H9 (cell line): ENCODE results near the gene PHGDH. TPM values are rescaled to one million over a fixed set of nuclear protein-coding genes. Genes with fewer than 3 reads are reported as not detected.

ENCODE experiments used
- DNase-seq: peaks from one replicate; pipeline ENCODE4 v3.0.0-alpha.2; 2017
- H2AFZ ChIP-seq: one replicate; pipeline ENCODE4 v1.6.1; 2013; ENCODE audit warnings: mild to moderate bottlenecking, low read length, control low read depth, moderate library complexity
- H2AK5ac ChIP-seq: 2 replicates; pipeline ENCODE4 v1.6.1; 2013; ENCODE audit warnings: low read length, control low read depth, mixed read lengths; ENCODE audit not compliant: insufficient read length
- H2BK120ac ChIP-seq: one replicate; pipeline ENCODE4 v1.6.1; 2013; ENCODE audit warnings: low read depth, mild to moderate bottlenecking, low read length, control low read depth, inconsistent platforms; ENCODE audit not compliant: poor library complexity, severe bottlenecking
- H2BK12ac ChIP-seq: 2 replicates; pipeline ENCODE4 v1.6.1; 2013; ENCODE audit warnings: low read length, control low read depth, mixed read lengths, low read depth; ENCODE audit not compliant: insufficient read length
- H2BK15ac ChIP-seq: 2 replicates; pipeline ENCODE4 v1.6.1; 2013; ENCODE audit warnings: low read depth, low read length, control low read depth
- H2BK20ac ChIP-seq: one replicate; pipeline ENCODE4 v1.6.1; 2013; ENCODE audit warnings: low read depth, mild to moderate bottlenecking, low read length, control low read depth, inconsistent platforms; ENCODE audit not compliant: poor library complexity, severe bottlenecking
- H2BK5ac ChIP-seq: 2 replicates; pipeline ENCODE4 v1.6.1; 2013; ENCODE audit warnings: low read length, control low read depth, mixed read lengths; ENCODE audit not compliant: insufficient read length
- H3K14ac ChIP-seq: 2 replicates; pipeline ENCODE4 v1.6.1; 2013; ENCODE audit warnings: low read length, control low read depth; ENCODE audit not compliant: insufficient read depth
- H3K18ac ChIP-seq: 2 replicates; pipeline ENCODE4 v1.6.1; 2013; ENCODE audit warnings: low read depth, mild to moderate bottlenecking, mixed read lengths, low read length, control low read depth; ENCODE audit not compliant: insufficient read length
- H3K23ac ChIP-seq: 2 replicates; pipeline ENCODE4 v1.6.1; 2013; ENCODE audit warnings: low read length, control low read depth, mixed read lengths, low read depth; ENCODE audit not compliant: insufficient read length
- H3K23me2 ChIP-seq: 2 replicates; pipeline ENCODE4 v1.6.1; 2013; ENCODE audit warnings: low read depth, mild to moderate bottlenecking, mixed read lengths, low read length, control low read depth; ENCODE audit not compliant: insufficient read length, poor library complexity, severe bottlenecking
- H3K27ac ChIP-seq: 2 replicates; pipeline ENCODE4 v1.5.1; 2013; ENCODE audit warnings: low read length, control low read depth, mixed read lengths, low read depth; ENCODE audit not compliant: insufficient read length
- H3K27me3 ChIP-seq: 2 replicates; pipeline ENCODE4 v1.6.1; 2013; ENCODE audit warnings: low read length, control low read depth, inconsistent platforms; ENCODE audit not compliant: insufficient read depth
- H3K4ac ChIP-seq: 2 replicates; pipeline ENCODE4 v1.6.1; 2013; ENCODE audit warnings: low read depth, mild to moderate bottlenecking, control low read depth, inconsistent platforms, low read length, moderate library complexity
- H3K4me1 ChIP-seq: 2 replicates; pipeline ENCODE4 v1.6.1; 2013; ENCODE audit warnings: low read length, control low read depth, inconsistent platforms; ENCODE audit not compliant: insufficient read depth
- H3K4me2 ChIP-seq: 2 replicates; pipeline ENCODE4 v1.6.1; 2013; ENCODE audit warnings: low read length, control low read depth, mixed read lengths; ENCODE audit not compliant: insufficient read length, insufficient read depth
- H3K56ac ChIP-seq: 2 replicates; pipeline ENCODE4 v1.6.1; 2013; ENCODE audit warnings: low read depth, mild to moderate bottlenecking, mixed read lengths, low read length, control low read depth; ENCODE audit not compliant: insufficient read length
- H3K79me1 ChIP-seq: 2 replicates; pipeline ENCODE4 v1.6.1; 2013; ENCODE audit warnings: low read depth, mild to moderate bottlenecking, moderate library complexity, low read length, control low read depth, inconsistent platforms; ENCODE audit not compliant: insufficient read depth, poor library complexity, severe bottlenecking
- H3K79me2 ChIP-seq: 2 replicates; pipeline ENCODE4 v1.6.1; 2013; ENCODE audit warnings: low read length, control low read depth, inconsistent platforms; ENCODE audit not compliant: insufficient read depth
- H3K9ac ChIP-seq: 2 replicates; pipeline ENCODE4 v1.6.1; 2013; ENCODE audit warnings: low read length, control low read depth, mixed read lengths; ENCODE audit not compliant: insufficient read length; ENCODE audit errors: extremely low read depth
- H3K9me3 ChIP-seq: one replicate; pipeline ENCODE4 v1.6.1; 2013; ENCODE audit warnings: low read depth, low read length, inconsistent platforms; ENCODE audit not compliant: control insufficient read depth
- H3T11ph ChIP-seq: one replicate; pipeline ENCODE4 v1.6.1; 2013; ENCODE audit warnings: mild to moderate bottlenecking, low read length, control low read depth, inconsistent platforms
- H4K20me1 ChIP-seq: one replicate; pipeline ENCODE4 v1.6.1; 2013; ENCODE audit not compliant: control insufficient read depth, insufficient read length, insufficient read depth
- H4K5ac ChIP-seq: 2 replicates; pipeline ENCODE4 v1.6.1; 2013; ENCODE audit warnings: low read depth, mild to moderate bottlenecking, mixed read lengths, low read length, control low read depth; ENCODE audit not compliant: insufficient read length
- H4K8ac ChIP-seq: replicated peaks from 2 replicates; pipeline ENCODE4 v1.6.1; 2013; ENCODE audit warnings: low read length, control low read depth, mixed read lengths, low read depth; ENCODE audit not compliant: insufficient read length
- H4K91ac ChIP-seq: 2 replicates; pipeline ENCODE4 v1.6.1; 2013; ENCODE audit warnings: low read depth, mild to moderate bottlenecking, moderate library complexity, mixed read lengths, low read length, control low read depth; ENCODE audit not compliant: insufficient read length
- H3K27ac Mint-ChIP-seq, 3 experiments: 2 replicates in 2 of 3; 3 replicates in 1 of 3; pipeline ENCODE4 v1.8.0; 2020 to 2021; ENCODE audit warnings: mixed read lengths in 3 of 3, mild to moderate bottlenecking in 1 of 3, moderate library complexity in 1 of 3
- H3K27me3 Mint-ChIP-seq: 2 replicates; pipeline ENCODE4 v1.8.0; 2021; ENCODE audit warnings: low read depth, mild to moderate bottlenecking, moderate library complexity, mixed read lengths
- H3K36me3 Mint-ChIP-seq, 3 experiments: 2 replicates in 2 of 3; 3 replicates in 1 of 3; pipeline ENCODE4 v1.8.0; 2020 to 2021; ENCODE audit warnings: low read depth in 3 of 3, mixed read lengths in 3 of 3; ENCODE audit not compliant: insufficient read depth in 1 of 3
- H3K4me1 Mint-ChIP-seq, 2 experiments: 2 replicates each; pipeline ENCODE4 v1.8.0; 2020; ENCODE audit warnings: mixed read lengths in 2 of 2
- H3K4me3 Mint-ChIP-seq, 2 experiments: 2 replicates in 1 of 2; 3 replicates in 1 of 2; pipeline ENCODE4 v1.8.0; 2020 to 2021; ENCODE audit warnings: mild to moderate bottlenecking in 2 of 2, mixed read lengths in 2 of 2, moderate library complexity in 1 of 2
- H3K9me3 Mint-ChIP-seq, 2 experiments: 2 replicates in 1 of 2; 3 replicates in 1 of 2; pipeline ENCODE4 v1.8.0; 2020; ENCODE audit warnings: mild to moderate bottlenecking in 2 of 2, mixed read lengths in 2 of 2, moderate library complexity in 1 of 2
- CTCF ChIP-seq: fragments of 200-600 bp; sonication (generic); conservative IDR thresholded peaks from 3 replicates; pipeline ENCODE4 v1.8.0; 2021; ENCODE audit warnings: antibody characterized with exemption, mild to moderate bottlenecking
- WGBS: extraction: QIAGEN DNeasy Blood & Tissue Kit; methylation state at CpG from one replicate; pipeline ENCODE4 v1.1.7; 2013; ENCODE audit warnings: missing lambda C conversion rate, low lambda C conversion rate, mixed read lengths; ENCODE audit not compliant: insufficient read length; ENCODE audit errors: extremely low coverage; 5-methylcytosine and 5-hydroxymethylcytosine counted together
- total RNA-seq: library from RNA; stranded (reverse); gene quantifications from 2 replicates; pipeline ENCODE4 v1.2.1, GENCODE V29; 2021

Gene PHGDH
- total RNA-seq, 1 experiment from 2014 or later, result 458 TPM

- Mint-ChIP-seq H3K4me1 (no peaks in the 10 kb centered on the region), H3K9me3 (no peaks in the 10 kb centered on the region), H3K27me3 (no peaks in the 10 kb centered on the region; the same call in 1 of the 2 replicates), H3K27ac (peak overlapping the region in 1 of 3 experiments; percentile 87; a peak in 3 of 7 replicates), H3K4me3 (no peak overlapping the region), H3K36me3 (peaks cover 68 to 95% (median 90%) of the 10 kb centered on the region in 3 experiments)
- no peak overlapping the region for H2AK5ac ChIP-seq
- no peak overlapping the region for H2BK120ac ChIP-seq
- TF ChIP-seq CTCF, result no peak
- H4K20me1 ChIP-seq, result no peaks in the 10 kb centered on the region
- H2BK20ac ChIP-seq, result no peak overlapping the region
- H3K4me2 ChIP-seq, result no peak overlapping the region
- H3K4me1 ChIP-seq, result no peaks in the 10 kb centered on the region
- H4K91ac ChIP-seq, result no peak overlapping the region
- no peaks in the 10 kb centered on the region for H3K23me2 ChIP-seq
- H3K9ac ChIP-seq, result no peak overlapping the region
- H4K5ac ChIP-seq, result no peak overlapping the region
- no peak overlapping the region for H2AFZ ChIP-seq
- no peak overlapping the region for H2BK12ac ChIP-seq
- WGBS, result no CpG with 5 or more reads among the region's 2 CpGs
- H2BK15ac ChIP-seq, result no peak overlapping the region
- H3K18ac ChIP-seq, result no peak overlapping the region
- H3T11ph ChIP-seq, result no peak overlapping the region
- no peak overlapping the region for H3K4ac ChIP-seq
- H3K79me2 ChIP-seq, result no peaks in the 10 kb centered on the region
- H2BK5ac ChIP-seq, result no peak overlapping the region
- H3K56ac ChIP-seq, result no peak overlapping the region
- H3K14ac ChIP-seq, result no peak overlapping the region
- no peaks in the 10 kb centered on the region for H3K27me3 ChIP-seq
- peaks cover 5% of the 10 kb centered on the region for H3K79me1 ChIP-seq
- H3K9me3 ChIP-seq, result no peaks in the 10 kb centered on the region
- H3K23ac ChIP-seq, result no peak overlapping the region
- no peak for DNase-seq
- no peak overlapping the region for H3K27ac ChIP-seq
- H4K8ac ChIP-seq, result no peak overlapping the region
These were observed 24.9 kb downstream of the PHGDH start for GRCh38 chr1:119736649-119737039.
